ENCODE data around the gene AK5.

The AK5 gene

GRCh38 chr1:77287535-77287934 lies 5.7 kb downstream of the AK5 start:
- Histone ChIP-seq H3K4me3 (ENCODE audit: low read depth in 1 of 2, low read length in 1 of 2) (no peak overlapping the region), H3K4me1 (ENCODE audit: control insufficient read depth in 1 of 2, insufficient read depth in 1 of 2, low read depth in 1 of 2, low read length in 1 of 2) (peaks cover 8 to 9% of the 10 kb centered on the region in 2 experiments), H3K9me3 (no peaks in the 10 kb centered on the region), H3K36me3 (no peaks in the 10 kb centered on the region), H3K27me3 (peaks cover 39% of the 10 kb centered on the region), H3K27ac (no peak overlapping the region)
- TF ChIP-seq CTCF (IDR thresholded peaks at IDR 0.05): no peak

GRCh38 chr1:77288275-77288674 lies 6.5 kb downstream of the AK5 start:
- Histone ChIP-seq H3K27me3 (peaks cover 32% of the 10 kb centered on the region), H3K9me3 (no peaks in the 10 kb centered on the region), H3K4me3 (ENCODE audit: low read depth in 1 of 2, low read length in 1 of 2) (no peak overlapping the region), H3K27ac (no peak overlapping the region), H3K4me1 (ENCODE audit: control insufficient read depth in 1 of 2, insufficient read depth in 1 of 2, low read depth in 1 of 2, low read length in 1 of 2) (peaks cover under 1 to 2% of the 10 kb centered on the region in 2 experiments), H3K36me3 (no peaks in the 10 kb centered on the region)
- no peak for TF ChIP-seq CTCF (IDR thresholded peaks at IDR 0.05)

GRCh38 chr1:77290576-77290975 lies 8.8 kb downstream of the AK5 start:
- peaks cover 9% of the 10 kb centered on the region for H3K27me3 ChIP-seq
- no peaks in the 10 kb centered on the region for H3K9me3 ChIP-seq
- no peak overlapping the region for H3K27ac ChIP-seq
- no peak for TF ChIP-seq CTCF (IDR thresholded peaks at IDR 0.05)
- no peak overlapping the region for H3K4me3 ChIP-seq (ENCODE audit: low read depth in 1 of 2, low read length in 1 of 2)
- H3K36me3 ChIP-seq: no peaks in the 10 kb centered on the region
- H3K4me1 ChIP-seq (ENCODE audit: control insufficient read depth in 1 of 2, insufficient read depth in 1 of 2, low read depth in 1 of 2, low read length in 1 of 2): no peaks in the 10 kb centered on the region

- Histone ChIP-seq H3K36me3 (no peaks in the 10 kb centered on the region), H3K4me1 (ENCODE audit: control insufficient read depth in 1 of 2, insufficient read depth in 1 of 2, low read depth in 1 of 2, low read length in 1 of 2) (no peaks in the 10 kb centered on the region), H3K4me3 (ENCODE audit: low read depth in 1 of 2, low read length in 1 of 2) (no peak overlapping the region), H3K27me3 (no peaks in the 10 kb centered on the region), H3K27ac (no peak overlapping the region), H3K9me3 (no peaks in the 10 kb centered on the region)
- no peak for TF ChIP-seq CTCF (IDR thresholded peaks at IDR 0.05)
Observed at GRCh38 chr1:77292551-77292950, 10.7 kb downstream of the AK5 start.

GRCh38 chr1:77300566-77300965 lies 18.7 kb downstream of the AK5 start:
- Histone ChIP-seq H3K4me1 (ENCODE audit: control insufficient read depth in 1 of 2, insufficient read depth in 1 of 2, low read depth in 1 of 2, low read length in 1 of 2) (no peaks in the 10 kb centered on the region), H3K27me3 (no peaks in the 10 kb centered on the region), H3K4me3 (ENCODE audit: low read depth in 1 of 2, low read length in 1 of 2) (no peak overlapping the region), H3K36me3 (no peaks in the 10 kb centered on the region), H3K27ac (no peak overlapping the region), H3K9me3 (no peaks in the 10 kb centered on the region)
- TF ChIP-seq CTCF (IDR thresholded peaks at IDR 0.05): no peak

GRCh38 chr1:77303387-77303786 lies 21.6 kb downstream of the AK5 start:
- no peaks in the 10 kb centered on the region for H3K4me1 ChIP-seq (ENCODE audit: control insufficient read depth in 1 of 2, insufficient read depth in 1 of 2, low read depth in 1 of 2, low read length in 1 of 2)
- no peak overlapping the region for H3K27ac ChIP-seq
- no peaks in the 10 kb centered on the region for H3K27me3 ChIP-seq
- H3K4me3 ChIP-seq (ENCODE audit: low read depth in 1 of 2, low read length in 1 of 2): no peak overlapping the region
- no peaks in the 10 kb centered on the region for H3K9me3 ChIP-seq
- no peaks in the 10 kb centered on the region for H3K36me3 ChIP-seq
- no peak for TF ChIP-seq CTCF (IDR thresholded peaks at IDR 0.05)
